BJ (cell line): ENCODE results near the gene KRT3. TPM values are rescaled to one million over a fixed set of nuclear protein-coding genes. Genes with fewer than 3 reads are reported as not detected.

Source experiments
- CTCF ChIA-PET: fragments of 350-600 bp; formaldehyde crosslinking; extraction: SDS; loops from one replicate; lab custom pipeline; 2021; ENCODE audit warnings: antibody characterized with exemption, inconsistent platforms; lab: Yijun Ruan, JAX
- POLR2A ChIA-PET: fragments of 300-600 bp; sonication (Branson Sonifier 250); formaldehyde crosslinking; extraction: SDS; loops from one replicate; lab custom pipeline; 2021; ENCODE audit warnings: antibody characterized with exemption; lab: Charles Lee
- DNase-seq: peaks from one replicate; pipeline ENCODE4 v3.0.0-alpha.2; 2011; ENCODE audit warnings: low read depth
- H3K27me3 ChIP-seq: 2 replicates; pipeline ENCODE4 v1.6.0; 2011; ENCODE audit warnings: low read length; ENCODE audit not compliant: control insufficient read depth, insufficient read depth
- H3K36me3 ChIP-seq: 2 replicates; pipeline ENCODE4 v1.5.1; 2011; ENCODE audit warnings: low read length; ENCODE audit not compliant: control insufficient read depth, insufficient read depth
- H3K4me3 ChIP-seq: 2 replicates; pipeline ENCODE4 v1.5.1; 2011; ENCODE audit warnings: low read depth, mild to moderate bottlenecking, control low read depth, low read length
- polyA plus RNA-seq: library from polyadenylated mRNA; depleted of rRNA; stranded (reverse); fragments of >200 nt; gene quantifications from 2 replicates; pipeline ENCODE4 v1.2.3, GENCODE V29; 2011
- TF ChIP-seq, protein P1 (sequence below): IDR thresholded peaks from 2 replicates; pipeline ENCODE4 v1.5.1; 2011; ENCODE audit warnings: low read depth, mild to moderate bottlenecking, control low read depth, inconsistent platforms, low read length, moderate library complexity; ENCODE audit not compliant: insufficient read depth

Gene KRT3
- polyA plus RNA-seq, 1 experiment = not detected

DNA sequence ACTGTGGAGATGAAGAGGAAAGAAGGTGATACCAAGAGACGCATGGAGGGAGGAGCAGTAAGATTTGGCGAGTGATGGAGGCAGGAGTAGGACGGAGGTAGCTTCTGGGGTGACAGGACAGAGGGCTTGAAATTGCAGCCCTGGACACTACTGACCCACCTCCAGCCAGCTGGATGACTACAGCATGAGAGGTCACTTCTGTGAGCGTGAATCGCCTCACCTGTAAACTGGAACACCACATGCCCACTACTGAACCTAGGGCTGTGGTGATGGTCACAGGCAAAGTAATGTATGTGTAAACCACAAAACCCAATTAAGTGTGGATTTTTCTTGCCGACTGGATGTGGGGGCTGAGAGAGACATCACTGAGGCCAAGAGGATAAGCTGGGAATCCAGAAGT, 24.6 kb upstream of the KRT3 start:
- no peaks in the 10 kb centered on the region for H3K36me3 ChIP-seq
- TF ChIP-seq, protein P1, sequence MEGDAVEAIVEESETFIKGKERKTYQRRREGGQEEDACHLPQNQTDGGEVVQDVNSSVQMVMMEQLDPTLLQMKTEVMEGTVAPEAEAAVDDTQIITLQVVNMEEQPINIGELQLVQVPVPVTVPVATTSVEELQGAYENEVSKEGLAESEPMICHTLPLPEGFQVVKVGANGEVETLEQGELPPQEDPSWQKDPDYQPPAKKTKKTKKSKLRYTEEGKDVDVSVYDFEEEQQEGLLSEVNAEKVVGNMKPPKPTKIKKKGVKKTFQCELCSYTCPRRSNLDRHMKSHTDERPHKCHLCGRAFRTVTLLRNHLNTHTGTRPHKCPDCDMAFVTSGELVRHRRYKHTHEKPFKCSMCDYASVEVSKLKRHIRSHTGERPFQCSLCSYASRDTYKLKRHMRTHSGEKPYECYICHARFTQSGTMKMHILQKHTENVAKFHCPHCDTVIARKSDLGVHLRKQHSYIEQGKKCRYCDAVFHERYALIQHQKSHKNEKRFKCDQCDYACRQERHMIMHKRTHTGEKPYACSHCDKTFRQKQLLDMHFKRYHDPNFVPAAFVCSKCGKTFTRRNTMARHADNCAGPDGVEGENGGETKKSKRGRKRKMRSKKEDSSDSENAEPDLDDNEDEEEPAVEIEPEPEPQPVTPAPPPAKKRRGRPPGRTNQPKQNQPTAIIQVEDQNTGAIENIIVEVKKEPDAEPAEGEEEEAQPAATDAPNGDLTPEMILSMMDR = no peak
- ChIA-PET POLR2A (no interaction called here), CTCF (no interaction called here)
- no peak for DNase-seq
- no peak overlapping the region for H3K4me3 ChIP-seq
- H3K27me3 ChIP-seq = peaks cover 14% of the 10 kb centered on the region

DNA sequence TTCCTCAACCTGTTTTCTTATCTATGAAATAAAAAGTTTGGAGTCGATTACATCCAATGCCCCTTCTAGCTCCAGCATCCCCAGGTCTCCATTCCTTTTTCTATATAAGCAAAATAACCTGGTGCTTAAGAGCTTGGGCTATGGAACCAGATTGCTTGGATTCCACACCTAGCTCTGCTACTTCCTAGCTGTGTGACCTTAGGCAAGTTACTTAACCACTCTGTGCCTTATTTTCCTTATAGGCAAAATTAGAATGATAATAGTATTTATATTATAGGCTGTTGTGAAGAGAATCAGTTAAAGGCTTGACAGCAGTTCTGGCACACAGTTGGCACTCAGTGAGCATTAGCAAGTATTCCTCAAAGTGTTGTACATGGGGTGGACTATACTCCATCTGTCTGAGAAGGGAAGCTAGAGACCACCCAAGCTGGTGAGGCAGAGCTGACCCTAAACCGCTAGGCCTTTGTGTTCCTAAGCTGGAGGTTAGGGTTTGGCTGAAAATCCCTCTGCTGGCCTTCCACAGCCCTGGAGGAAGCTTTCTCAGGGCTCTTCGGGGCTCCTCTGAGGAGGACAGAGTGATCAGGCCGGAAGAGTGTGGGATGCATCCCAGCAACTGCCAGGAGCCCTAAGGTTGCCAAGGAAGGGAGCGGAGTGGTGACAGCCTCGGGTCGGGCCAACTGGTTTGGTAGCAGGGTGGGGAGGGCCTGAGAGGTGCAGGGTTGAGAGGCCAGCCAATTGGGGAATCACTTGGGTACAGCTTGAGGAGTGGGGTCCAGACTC, 24.0 kb upstream of the KRT3 start:
- POLR2A ChIA-PET = no interaction called here
- no peak for DNase-seq
- CTCF ChIA-PET = interaction anchor here (1.2 kb wide), 1 partner anchor 19 kb away, joined by 3 read pairs; no protein-coding TSS in a partner anchor
- Histone ChIP-seq H3K36me3 (no peaks in the 10 kb centered on the region), H3K4me3 (no peak overlapping the region), H3K27me3 (peaks cover 14% of the 10 kb centered on the region)
- TF ChIP-seq, protein P1 = no peak

DNA sequence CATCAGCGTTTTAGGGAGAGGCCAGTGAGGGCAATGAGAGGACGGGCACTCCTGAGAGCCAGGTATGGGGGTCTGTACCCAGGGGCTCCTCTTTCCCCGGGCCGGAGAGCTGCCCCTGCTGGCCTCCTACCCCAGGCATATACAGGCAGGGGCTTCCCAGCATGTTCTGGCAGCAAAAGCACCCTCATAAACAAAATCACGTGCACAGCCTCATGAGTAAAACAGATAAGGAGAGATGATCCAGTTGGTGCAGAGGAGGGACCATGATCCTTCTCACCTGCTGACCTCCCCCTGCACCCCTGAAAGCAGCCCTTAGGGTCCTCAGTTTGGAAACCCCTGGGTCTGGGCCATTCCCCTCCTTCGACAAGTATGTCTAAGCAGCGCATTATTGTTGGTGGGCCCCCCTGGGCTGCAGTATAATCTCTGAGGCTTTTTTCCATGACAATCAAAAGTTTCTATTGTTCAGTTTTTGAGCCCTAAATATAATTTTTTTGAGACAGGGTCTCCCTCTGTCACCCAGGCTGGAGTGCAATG, 23.0 kb upstream of the KRT3 start:
- DNase-seq = no peak
- Histone ChIP-seq H3K27me3 (peaks cover 14% of the 10 kb centered on the region), H3K4me3 (no peak overlapping the region), H3K36me3 (no peaks in the 10 kb centered on the region)
- POLR2A ChIA-PET = no interaction called here
- TF ChIP-seq, protein P1 = no peak
- CTCF ChIA-PET = interaction anchor here (0.7 to 1.2 kb wide), 2 partner anchors 18 to 680 kb away, joined by 3 read pairs; no protein-coding TSS in a partner anchor

DNA sequence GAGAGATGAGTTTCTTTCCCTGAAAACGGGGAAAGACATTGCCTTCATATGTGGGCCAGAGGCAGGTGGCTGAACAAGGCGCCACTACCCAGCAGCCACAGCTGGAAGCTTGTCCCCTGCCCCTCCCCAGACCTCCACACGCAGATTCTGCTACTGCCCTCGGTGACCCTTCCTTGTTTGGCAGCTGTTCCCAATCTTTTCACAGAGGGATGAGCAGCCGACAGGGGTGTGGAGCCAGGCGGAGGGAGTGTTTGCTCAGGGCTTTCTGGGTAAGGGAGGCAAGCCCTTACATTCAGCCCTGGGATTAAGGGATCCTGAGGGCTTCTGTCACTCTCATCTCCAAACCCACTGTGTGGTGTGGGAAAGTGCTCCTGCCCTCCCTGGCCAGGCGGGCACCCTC, 22.5 kb upstream of the KRT3 start:
- no peak overlapping the region for H3K4me3 ChIP-seq
- TF ChIP-seq, protein P1 = no peak
- ChIA-PET CTCF (no interaction called here), POLR2A (no interaction called here)
- DNase-seq = no peak
- H3K36me3 ChIP-seq = no peaks in the 10 kb centered on the region
- H3K27me3 ChIP-seq = peaks cover 16% of the 10 kb centered on the region

DNA sequence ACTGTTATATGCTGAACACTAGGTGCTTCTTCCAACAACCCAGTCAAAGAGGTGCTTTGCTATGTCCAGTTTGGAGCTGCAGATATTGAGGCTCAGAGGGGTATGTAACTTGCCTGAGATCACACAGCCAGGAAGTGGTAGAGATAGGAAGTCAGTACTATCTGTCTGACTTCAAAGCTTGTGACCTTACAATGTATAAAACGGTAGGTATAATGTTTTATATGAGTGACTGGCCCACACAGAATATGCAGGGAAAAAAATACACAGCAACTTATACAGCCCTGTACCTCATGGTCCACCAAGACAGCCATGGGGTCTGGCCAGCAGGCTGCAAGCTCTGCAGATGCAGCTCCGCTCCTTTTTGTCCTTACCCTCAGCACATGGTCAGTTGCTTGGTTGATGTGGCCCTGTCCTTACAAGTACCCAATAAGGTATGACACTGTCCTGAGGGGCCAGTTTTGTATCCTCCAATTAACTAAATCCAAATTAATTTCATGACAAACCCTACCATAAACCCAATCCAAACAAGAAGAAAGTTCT, 21.9 kb upstream of the KRT3 start:
- H3K36me3 ChIP-seq = no peaks in the 10 kb centered on the region
- ChIA-PET CTCF (no interaction called here), POLR2A (no interaction called here)
- peaks cover 18% of the 10 kb centered on the region for H3K27me3 ChIP-seq
- H3K4me3 ChIP-seq = no peak overlapping the region
- TF ChIP-seq, protein P1 = no peak
- DNase-seq = no peak
